SK-N-SH treated with all-trans-retinoic acid at 6 μM for 48 hours (cell line): ENCODE measurements around the gene SLC6A6.

Source experiments
- ATAC-seq: fragments of 200-7000 bp; cut with Tn5 transposase; 3 replicates; pipeline ENCODE4 v1.9.1; 2020; ENCODE audit warnings: mild to moderate bottlenecking, moderate library complexity
- ARNTL ChIP-seq: fragments of 450-650 bp; formaldehyde crosslinking; IDR thresholded peaks from 2 replicates; pipeline ENCODE4 v1.5.0; 2020; ENCODE audit warnings: low read depth, mild to moderate bottlenecking, moderate library complexity, borderline replicate concordance
- BACH2 ChIP-seq: fragments of 250-450 bp; sonication (Bioruptor Pico); IDR thresholded peaks from 2 replicates; pipeline ENCODE4 v1.9.0; 2021; ENCODE audit warnings: mild to moderate bottlenecking, borderline replicate concordance
- CSDC2 ChIP-seq: fragments of 250-450 bp; sonication (Bioruptor Pico); IDR thresholded peaks from 2 replicates; pipeline ENCODE4 v1.5.0; 2020; ENCODE audit warnings: mild to moderate bottlenecking, moderate library complexity
- CSRNP3 ChIP-seq: fragments of 250-450 bp; sonication (Bioruptor Pico); IDR thresholded peaks from 2 replicates; pipeline ENCODE4 v1.5.1; 2021; ENCODE audit warnings: mild to moderate bottlenecking, moderate library complexity
- ESRRG ChIP-seq: fragments of 250-450 bp; sonication (Bioruptor Pico); IDR thresholded peaks from 2 replicates; pipeline ENCODE4 v1.6.1; 2021; ENCODE audit warnings: mild to moderate bottlenecking
- GLIS3 ChIP-seq: fragments of 250-450 bp; sonication (Bioruptor Pico); IDR thresholded peaks from 2 replicates; pipeline ENCODE4 v1.5.0; 2020; ENCODE audit warnings: mild to moderate bottlenecking, moderate library complexity
- ISL1 ChIP-seq: fragments of 250-450 bp; sonication (Bioruptor Pico); IDR thresholded peaks from 2 replicates; pipeline ENCODE4 v2.1.2; 2022; ENCODE audit warnings: mild to moderate bottlenecking, moderate library complexity
- OSR1 ChIP-seq: fragments of 250-450 bp; sonication (Bioruptor Pico); IDR thresholded peaks from 2 replicates; pipeline ENCODE4 v1.8.0; 2022; ENCODE audit warnings: moderate library complexity, mild to moderate bottlenecking, inconsistent platforms
- PATZ1 ChIP-seq: fragments of 250-450 bp; sonication (Bioruptor Pico); IDR thresholded peaks from 2 replicates; pipeline ENCODE4 v1.8.0; 2020; ENCODE audit warnings: mild to moderate bottlenecking, moderate library complexity, borderline replicate concordance
- POU6F1 ChIP-seq: fragments of 250-450 bp; sonication (Bioruptor Pico); IDR thresholded peaks from 2 replicates; pipeline ENCODE4 v1.8.0; 2021; ENCODE audit warnings: low read depth, mild to moderate bottlenecking, moderate library complexity, borderline replicate concordance
- PPARA ChIP-seq: fragments of 250-450 bp; sonication (Bioruptor Pico); IDR thresholded peaks from 2 replicates; pipeline ENCODE4 v1.5.0; 2020; ENCODE audit warnings: mild to moderate bottlenecking, borderline replicate concordance
- RARB ChIP-seq: fragments of 250-450 bp; sonication (Bioruptor Pico); IDR thresholded peaks from 2 replicates; pipeline ENCODE4 v1.8.0; 2021; ENCODE audit warnings: mild to moderate bottlenecking, moderate library complexity
- SNAI2 ChIP-seq: fragments of 250-450 bp; sonication (Bioruptor Pico); IDR thresholded peaks from 2 replicates; pipeline ENCODE4 v1.5.0; 2020; ENCODE audit warnings: mild to moderate bottlenecking, moderate library complexity
- TCF4 ChIP-seq: fragments of 250-450 bp; sonication (Bioruptor Pico); IDR thresholded peaks from 2 replicates; pipeline ENCODE4 v1.8.0; 2021; ENCODE audit warnings: mild to moderate bottlenecking, moderate library complexity, borderline replicate concordance
- TSHZ2 ChIP-seq: fragments of 250-450 bp; sonication (Bioruptor Pico); IDR thresholded peaks from 2 replicates; pipeline ENCODE4 v1.5.0; 2020; ENCODE audit warnings: mild to moderate bottlenecking, moderate library complexity
- ZC3H10 ChIP-seq: fragments of 250-450 bp; sonication (Bioruptor Pico); IDR thresholded peaks from 2 replicates; pipeline ENCODE4 v1.5.1; 2021; ENCODE audit warnings: mild to moderate bottlenecking, moderate library complexity
- ZFP3 ChIP-seq: fragments of 250-450 bp; sonication (Bioruptor Pico); IDR thresholded peaks from 2 replicates; pipeline ENCODE4 v1.5.0; 2020; ENCODE audit warnings: mild to moderate bottlenecking, moderate library complexity
- ZNF8 ChIP-seq: fragments of 450-650 bp; formaldehyde crosslinking; IDR thresholded peaks from 2 replicates; pipeline ENCODE4 v1.5.0; 2020; ENCODE audit warnings: mild to moderate bottlenecking, moderate library complexity

The SLC6A6 gene

GRCh38 chr3:14494279-14494972 is 92.0 kb downstream of the SLC6A6 start (continued):
- no peak for TF ChIP-seq PPARA (CRISPR knock-in tag)
- TF ChIP-seq, all 23 proteins: peak for 0

- ATAC-seq: no peak
- TF ChIP-seq TCF4 (CRISPR knock-in tag) (no peak), PPARA (CRISPR knock-in tag) (no peak), OSR1 (CRISPR knock-in tag) (no peak), ESRRG (CRISPR knock-in tag) (no peak), CSRNP3 (CRISPR knock-in tag) (no peak), ISL1 (CRISPR knock-in tag) (no peak), CSDC2 (CRISPR knock-in tag) (no peak), ZNF8 (CRISPR knock-in tag) (no peak)
- TF ChIP-seq, all 23 proteins: peak for 0
Observed at GRCh38 chr3:14494973-14495300, 92.5 kb downstream of the SLC6A6 start.

- TF ChIP-seq PPARA (CRISPR knock-in tag): no peak
- no peak for TF ChIP-seq ARNTL
- TF ChIP-seq ESRRG (CRISPR knock-in tag): no peak
- TF ChIP-seq ZC3H10 (CRISPR knock-in tag): no peak
- no peak for TF ChIP-seq TCF4 (CRISPR knock-in tag)
- TF ChIP-seq POU6F1 (CRISPR knock-in tag): no peak
- TF ChIP-seq ISL1 (CRISPR knock-in tag): no peak
- TF ChIP-seq GLIS3: no peak
- no peak for TF ChIP-seq ZNF8 (CRISPR knock-in tag)
- no peak for TF ChIP-seq CSDC2 (CRISPR knock-in tag)
- TF ChIP-seq BACH2: no peak
- TF ChIP-seq TSHZ2: no peak
- no peak for TF ChIP-seq CSRNP3 (CRISPR knock-in tag)
- TF ChIP-seq SNAI2 (CRISPR knock-in tag): no peak
- no peak for TF ChIP-seq ZFP3
- no peak for TF ChIP-seq RARB (CRISPR knock-in tag)
- no peak for TF ChIP-seq PATZ1 (CRISPR knock-in tag)
- ATAC-seq: no peak
Observed at GRCh38 chr3:14496351-14496750, 93.9 kb downstream of the SLC6A6 start.

- no peak for ATAC-seq
- TF ChIP-seq PATZ1 (CRISPR knock-in tag): no peak
Observed at GRCh38 chr3:14497321-14497720, 94.9 kb downstream of the SLC6A6 start.
